SK-N-SH treated with all-trans-retinoic acid at 6 μM for 48 hours (cell line): ENCODE measurements around the gene CCDC88B.

Experiments used
- ATAC-seq: fragments of 200-7000 bp; cut with Tn5 transposase; 3 replicates; pipeline ENCODE4 v1.9.1; 2020; ENCODE audit warnings: mild to moderate bottlenecking, moderate library complexity
- BACH2 ChIP-seq: fragments of 250-450 bp; sonication (Bioruptor Pico); IDR thresholded peaks from 2 replicates; pipeline ENCODE4 v1.9.0; 2021; ENCODE audit warnings: mild to moderate bottlenecking, borderline replicate concordance
- CREB5 ChIP-seq: fragments of 250-450 bp; sonication (Bioruptor Pico); IDR thresholded peaks from 2 replicates; pipeline ENCODE4 v1.5.1; 2020; ENCODE audit warnings: low read depth, mild to moderate bottlenecking, moderate library complexity
- ESRRG ChIP-seq: fragments of 250-450 bp; sonication (Bioruptor Pico); IDR thresholded peaks from 2 replicates; pipeline ENCODE4 v1.6.1; 2021; ENCODE audit warnings: mild to moderate bottlenecking
- GLIS3 ChIP-seq: fragments of 250-450 bp; sonication (Bioruptor Pico); IDR thresholded peaks from 2 replicates; pipeline ENCODE4 v1.5.0; 2020; ENCODE audit warnings: mild to moderate bottlenecking, moderate library complexity
- ISL1 ChIP-seq: fragments of 250-450 bp; sonication (Bioruptor Pico); IDR thresholded peaks from 2 replicates; pipeline ENCODE4 v2.1.2; 2022; ENCODE audit warnings: mild to moderate bottlenecking, moderate library complexity
- OSR1 ChIP-seq: fragments of 250-450 bp; sonication (Bioruptor Pico); IDR thresholded peaks from 2 replicates; pipeline ENCODE4 v1.8.0; 2022; ENCODE audit warnings: moderate library complexity, mild to moderate bottlenecking, inconsistent platforms
- PATZ1 ChIP-seq: fragments of 250-450 bp; sonication (Bioruptor Pico); IDR thresholded peaks from 2 replicates; pipeline ENCODE4 v1.8.0; 2020; ENCODE audit warnings: mild to moderate bottlenecking, moderate library complexity, borderline replicate concordance
- POU6F1 ChIP-seq: fragments of 250-450 bp; sonication (Bioruptor Pico); IDR thresholded peaks from 2 replicates; pipeline ENCODE4 v1.8.0; 2021; ENCODE audit warnings: low read depth, mild to moderate bottlenecking, moderate library complexity, borderline replicate concordance
- RARB ChIP-seq: fragments of 250-450 bp; sonication (Bioruptor Pico); IDR thresholded peaks from 2 replicates; pipeline ENCODE4 v1.8.0; 2021; ENCODE audit warnings: mild to moderate bottlenecking, moderate library complexity
- SNAI2 ChIP-seq: fragments of 250-450 bp; sonication (Bioruptor Pico); IDR thresholded peaks from 2 replicates; pipeline ENCODE4 v1.5.0; 2020; ENCODE audit warnings: mild to moderate bottlenecking, moderate library complexity
- TCF4 ChIP-seq: fragments of 250-450 bp; sonication (Bioruptor Pico); IDR thresholded peaks from 2 replicates; pipeline ENCODE4 v1.8.0; 2021; ENCODE audit warnings: mild to moderate bottlenecking, moderate library complexity, borderline replicate concordance
- TOX ChIP-seq: fragments of 250-450 bp; sonication (Bioruptor Pico); IDR thresholded peaks from 2 replicates; pipeline ENCODE4 v1.8.0; 2021; ENCODE audit warnings: mild to moderate bottlenecking, moderate library complexity, borderline replicate concordance
- TSHZ2 ChIP-seq: fragments of 250-450 bp; sonication (Bioruptor Pico); IDR thresholded peaks from 2 replicates; pipeline ENCODE4 v1.5.0; 2020; ENCODE audit warnings: mild to moderate bottlenecking, moderate library complexity
- ZC3H10 ChIP-seq: fragments of 250-450 bp; sonication (Bioruptor Pico); IDR thresholded peaks from 2 replicates; pipeline ENCODE4 v1.5.1; 2021; ENCODE audit warnings: mild to moderate bottlenecking, moderate library complexity
- ZFP3 ChIP-seq: fragments of 250-450 bp; sonication (Bioruptor Pico); IDR thresholded peaks from 2 replicates; pipeline ENCODE4 v1.5.0; 2020; ENCODE audit warnings: mild to moderate bottlenecking, moderate library complexity
- ZFP30 ChIP-seq: fragments of 450-650 bp; formaldehyde crosslinking; IDR thresholded peaks from 2 replicates; pipeline ENCODE4 v1.5.0; 2022; ENCODE audit warnings: mild to moderate bottlenecking, moderate library complexity
- ZNF565 ChIP-seq: fragments of 450-650 bp; formaldehyde crosslinking; conservative IDR thresholded peaks from 2 replicates; pipeline ENCODE4 v1.5.0; 2020; ENCODE audit warnings: low read depth, mild to moderate bottlenecking, moderate library complexity
- ZNF70 ChIP-seq: fragments of 450-650 bp; formaldehyde crosslinking; IDR thresholded peaks from 2 replicates; pipeline ENCODE4 v1.5.0; 2020; ENCODE audit warnings: mild to moderate bottlenecking, moderate library complexity
- ZNF8 ChIP-seq: fragments of 450-650 bp; formaldehyde crosslinking; IDR thresholded peaks from 2 replicates; pipeline ENCODE4 v1.5.0; 2020; ENCODE audit warnings: mild to moderate bottlenecking, moderate library complexity

CCDC88B gene

GRCh38 chr11:64368673-64369074, 28.7 kb downstream of the CCDC88B start:
- ATAC-seq: no peak
- no peak for TF ChIP-seq TSHZ2 (CRISPR knock-in tag)
- no peak for TF ChIP-seq BACH2 (CRISPR knock-in tag)
- no peak for TF ChIP-seq ZNF565 (CRISPR knock-in tag)
- no peak for TF ChIP-seq POU6F1
- no peak for TF ChIP-seq ISL1 (CRISPR knock-in tag)
- no peak for TF ChIP-seq PATZ1 (CRISPR knock-in tag)
- TF ChIP-seq RARB: no peak
- no peak for TF ChIP-seq ZFP30
- no peak for TF ChIP-seq GLIS3 (CRISPR knock-in tag)
- no peak for TF ChIP-seq OSR1 (CRISPR knock-in tag)

GRCh38 chr11:64369440-64370421, 29.7 kb downstream of the CCDC88B start:
- no peak for TF ChIP-seq TOX (CRISPR knock-in tag)
- TF ChIP-seq SNAI2: no peak
- TF ChIP-seq ZFP3 (CRISPR knock-in tag): no peak
- no peak for TF ChIP-seq PATZ1 (CRISPR knock-in tag)
- no peak for TF ChIP-seq ESRRG (CRISPR knock-in tag)
- TF ChIP-seq GLIS3 (CRISPR knock-in tag): no peak
- no peak for TF ChIP-seq TSHZ2 (CRISPR knock-in tag)
- TF ChIP-seq OSR1 (CRISPR knock-in tag): no peak
- no peak for TF ChIP-seq ZNF8 (CRISPR knock-in tag)
- TF ChIP-seq ZC3H10 (CRISPR knock-in tag): no peak
- no peak for TF ChIP-seq ZNF70 (CRISPR knock-in tag)
- ATAC-seq: no peak

- TF ChIP-seq TOX (CRISPR knock-in tag): no peak
- TF ChIP-seq RARB: no peak
- no peak for TF ChIP-seq CREB5
- no peak for TF ChIP-seq ZC3H10 (CRISPR knock-in tag)
- TF ChIP-seq BACH2 (CRISPR knock-in tag): no peak
- TF ChIP-seq TCF4 (CRISPR knock-in tag): no peak
- TF ChIP-seq PATZ1 (CRISPR knock-in tag): no peak
- ATAC-seq: no peak
Measured at GRCh38 chr11:64371201-64371600, 31.2 kb downstream of the CCDC88B start.
